ENCODE results near the gene IFT22. TPM values are rescaled to one million over a fixed set of nuclear protein-coding genes. Genes with fewer than 3 reads are reported as not detected.
A peak's percentile ranks its signal among the peaks of the same experiment; 100 is the strongest.

The IFT22 gene
- total RNA-seq, 1 donor from 2014 or later = 32.0 TPM

DNA sequence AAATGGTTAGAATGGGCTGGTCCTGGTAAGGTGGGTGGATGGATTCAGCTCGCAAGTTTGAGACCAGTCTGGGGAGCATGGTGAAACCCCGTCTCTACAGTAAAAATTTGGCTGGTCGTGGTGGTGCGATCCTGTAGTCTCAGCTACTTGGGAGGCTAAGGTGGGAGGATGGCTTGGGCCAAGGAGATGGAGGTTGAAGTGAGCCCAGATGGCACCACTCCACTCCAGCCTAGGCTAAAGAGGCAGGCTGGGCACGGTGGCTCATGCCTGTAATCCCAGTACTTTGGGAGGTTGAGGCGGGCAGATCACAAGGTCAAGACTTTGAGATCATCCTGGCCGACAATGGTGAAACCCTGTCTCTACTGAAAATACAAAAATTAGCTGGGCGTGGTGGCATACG lies 15.3 kb downstream of the IFT22 start:
- Histone ChIP-seq H3K4me3 (no peak overlapping the region), H3K36me3 (peaks cover 6% of the 10 kb centered on the region), H3K4me1 (peaks cover 19% of the 10 kb centered on the region), H3K27ac (replicated peaks) (no peak overlapping the region), H3K9me3 (replicated peaks) (peaks cover 40% of the 10 kb centered on the region), H3K27me3 (ENCODE audit: low read depth) (peaks cover 93% of the 10 kb centered on the region)
- DNase-seq = no peak
- TF ChIP-seq, protein P1, sequence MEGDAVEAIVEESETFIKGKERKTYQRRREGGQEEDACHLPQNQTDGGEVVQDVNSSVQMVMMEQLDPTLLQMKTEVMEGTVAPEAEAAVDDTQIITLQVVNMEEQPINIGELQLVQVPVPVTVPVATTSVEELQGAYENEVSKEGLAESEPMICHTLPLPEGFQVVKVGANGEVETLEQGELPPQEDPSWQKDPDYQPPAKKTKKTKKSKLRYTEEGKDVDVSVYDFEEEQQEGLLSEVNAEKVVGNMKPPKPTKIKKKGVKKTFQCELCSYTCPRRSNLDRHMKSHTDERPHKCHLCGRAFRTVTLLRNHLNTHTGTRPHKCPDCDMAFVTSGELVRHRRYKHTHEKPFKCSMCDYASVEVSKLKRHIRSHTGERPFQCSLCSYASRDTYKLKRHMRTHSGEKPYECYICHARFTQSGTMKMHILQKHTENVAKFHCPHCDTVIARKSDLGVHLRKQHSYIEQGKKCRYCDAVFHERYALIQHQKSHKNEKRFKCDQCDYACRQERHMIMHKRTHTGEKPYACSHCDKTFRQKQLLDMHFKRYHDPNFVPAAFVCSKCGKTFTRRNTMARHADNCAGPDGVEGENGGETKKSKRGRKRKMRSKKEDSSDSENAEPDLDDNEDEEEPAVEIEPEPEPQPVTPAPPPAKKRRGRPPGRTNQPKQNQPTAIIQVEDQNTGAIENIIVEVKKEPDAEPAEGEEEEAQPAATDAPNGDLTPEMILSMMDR (IDR thresholded peaks at IDR 0.05; ENCODE audit: borderline replicate concordance) = no peak
- intact Hi-C loops (cut with micrococcal nuclease) = no loop called here

DNA sequence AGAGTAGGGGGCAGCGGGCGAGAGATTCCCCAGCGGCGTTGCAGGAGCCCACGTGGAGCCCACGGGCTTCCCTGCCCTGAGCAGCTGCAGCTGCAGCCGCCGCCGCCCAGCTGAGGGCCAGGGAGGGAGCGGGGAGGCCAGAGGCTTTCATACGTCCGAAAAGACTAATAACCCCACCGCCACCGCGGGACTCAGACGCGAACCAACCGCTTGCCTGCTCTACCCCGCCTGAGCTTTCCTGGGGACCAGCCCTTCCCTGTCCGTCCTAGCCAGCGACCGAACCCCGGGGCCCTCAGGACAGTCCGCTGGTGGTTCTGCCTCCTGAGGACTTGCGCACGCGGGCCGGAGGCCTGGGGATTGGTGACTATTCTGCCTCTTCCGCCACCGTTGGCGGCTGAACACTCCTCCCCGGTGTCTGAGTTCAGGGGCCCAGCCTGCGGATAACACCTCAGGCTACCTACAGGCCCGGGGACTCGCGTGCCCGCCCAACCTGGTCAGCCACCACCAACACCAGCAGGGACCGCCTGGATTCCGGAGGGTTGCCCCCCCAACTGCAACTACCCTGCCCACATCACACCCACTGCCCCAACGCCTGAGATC lies 18.4 kb downstream of the IFT22 start:
- DNase-seq = no peak
- H3K4me3 ChIP-seq = peak overlapping the region; percentile 35
- peaks cover 40% of the 10 kb centered on the region for H3K9me3 ChIP-seq (replicated peaks)
- H3K27me3 ChIP-seq (ENCODE audit: low read depth) = peaks cover 100% of the 10 kb centered on the region
- no peak overlapping the region for H3K27ac ChIP-seq (replicated peaks)
- TF ChIP-seq, protein P1 (IDR thresholded peaks at IDR 0.05; ENCODE audit: borderline replicate concordance) = no peak
- intact Hi-C loops (cut with micrococcal nuclease) = no loop called here
- peaks cover 12% of the 10 kb centered on the region for H3K36me3 ChIP-seq
- peaks cover 13% of the 10 kb centered on the region for H3K4me1 ChIP-seq

DNA sequence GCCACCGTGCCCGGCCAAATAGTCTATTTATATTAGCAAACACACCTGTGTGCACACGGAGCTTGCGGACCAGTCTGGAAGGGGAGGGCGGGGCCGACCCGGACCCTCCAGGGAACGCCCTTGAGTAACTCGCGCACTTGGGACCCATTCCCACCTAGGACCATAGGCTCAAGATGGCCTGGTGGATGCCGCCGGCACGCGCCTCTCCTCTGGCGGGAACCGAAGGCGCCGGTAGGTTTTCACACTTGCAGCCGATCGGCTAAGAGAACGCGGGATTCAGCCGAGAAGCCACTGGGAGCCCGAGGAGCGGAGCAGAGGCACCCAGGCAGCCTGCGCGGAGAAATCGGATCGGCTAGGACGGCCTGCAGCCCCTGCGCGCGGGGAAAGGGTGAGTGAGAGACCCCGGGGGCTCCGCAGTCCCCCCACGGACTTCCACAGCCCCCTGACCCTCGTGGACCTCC lies 18.9 kb downstream of the IFT22 start:
- no peak for DNase-seq
- Histone ChIP-seq H3K4me1 (peaks cover 8% of the 10 kb centered on the region), H3K27ac (replicated peaks) (no peak overlapping the region), H3K36me3 (peaks cover 12% of the 10 kb centered on the region), H3K27me3 (ENCODE audit: low read depth) (peaks cover 100% of the 10 kb centered on the region), H3K9me3 (replicated peaks) (peaks cover 40% of the 10 kb centered on the region), H3K4me3 (peak overlapping the region; percentile 35)
- TF ChIP-seq, protein P1 (IDR thresholded peaks at IDR 0.05; ENCODE audit: borderline replicate concordance) = no peak
- intact Hi-C loops (cut with micrococcal nuclease) = no loop called here

DNA sequence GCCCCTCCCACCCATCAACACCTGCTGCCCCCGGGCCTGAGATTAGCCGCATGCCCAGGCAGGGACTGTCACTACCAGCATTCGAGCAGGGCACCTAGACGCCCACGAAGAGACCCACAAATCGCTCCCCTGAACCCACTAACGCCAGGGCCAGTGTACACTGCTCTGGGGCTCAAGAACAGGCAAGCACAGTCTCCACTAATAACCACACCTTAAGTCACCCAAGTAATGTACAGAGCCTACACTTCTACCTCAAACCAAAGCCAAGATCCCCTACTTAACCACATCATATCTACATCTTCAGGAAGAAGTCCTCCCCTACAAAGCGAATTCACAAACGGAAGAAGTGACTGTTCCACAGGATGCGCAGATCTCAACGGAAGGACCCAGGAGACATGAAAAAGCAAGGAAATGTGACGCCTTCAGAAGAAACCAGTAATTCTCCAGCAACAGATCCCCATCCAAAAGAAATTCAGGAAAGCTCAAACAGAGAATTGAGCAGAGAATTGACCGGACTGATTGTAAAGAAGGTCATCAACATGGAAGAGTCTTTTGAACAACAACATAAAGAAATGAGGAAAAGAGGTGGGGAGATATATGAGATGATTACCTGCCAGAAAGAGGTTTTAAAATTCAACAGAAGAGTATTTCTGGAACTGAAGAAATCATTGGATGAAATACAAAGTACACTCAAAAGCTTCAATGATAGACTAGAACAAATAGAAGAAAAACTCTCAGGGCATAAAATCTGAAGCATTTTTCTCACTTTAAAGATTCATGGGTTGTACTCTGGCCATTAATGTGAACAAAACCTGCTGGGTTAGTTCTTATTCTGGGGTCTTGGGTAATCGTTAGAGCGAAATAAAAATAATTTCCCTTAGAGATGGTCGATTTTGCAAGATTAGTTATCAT lies 20.9 kb downstream of the IFT22 start:
- H3K4me1 ChIP-seq = peaks cover 8% of the 10 kb centered on the region
- peaks cover 40% of the 10 kb centered on the region for H3K9me3 ChIP-seq (replicated peaks)
- H3K27me3 ChIP-seq (ENCODE audit: low read depth) = peaks cover 100% of the 10 kb centered on the region
- intact Hi-C loops (cut with micrococcal nuclease) = no loop called here
- no peak for DNase-seq
- H3K36me3 ChIP-seq = peaks cover 12% of the 10 kb centered on the region
- TF ChIP-seq, protein P1 (IDR thresholded peaks at IDR 0.05; ENCODE audit: borderline replicate concordance) = no peak
- H3K4me3 ChIP-seq = no peak overlapping the region
- no peak overlapping the region for H3K27ac ChIP-seq (replicated peaks)

DNA sequence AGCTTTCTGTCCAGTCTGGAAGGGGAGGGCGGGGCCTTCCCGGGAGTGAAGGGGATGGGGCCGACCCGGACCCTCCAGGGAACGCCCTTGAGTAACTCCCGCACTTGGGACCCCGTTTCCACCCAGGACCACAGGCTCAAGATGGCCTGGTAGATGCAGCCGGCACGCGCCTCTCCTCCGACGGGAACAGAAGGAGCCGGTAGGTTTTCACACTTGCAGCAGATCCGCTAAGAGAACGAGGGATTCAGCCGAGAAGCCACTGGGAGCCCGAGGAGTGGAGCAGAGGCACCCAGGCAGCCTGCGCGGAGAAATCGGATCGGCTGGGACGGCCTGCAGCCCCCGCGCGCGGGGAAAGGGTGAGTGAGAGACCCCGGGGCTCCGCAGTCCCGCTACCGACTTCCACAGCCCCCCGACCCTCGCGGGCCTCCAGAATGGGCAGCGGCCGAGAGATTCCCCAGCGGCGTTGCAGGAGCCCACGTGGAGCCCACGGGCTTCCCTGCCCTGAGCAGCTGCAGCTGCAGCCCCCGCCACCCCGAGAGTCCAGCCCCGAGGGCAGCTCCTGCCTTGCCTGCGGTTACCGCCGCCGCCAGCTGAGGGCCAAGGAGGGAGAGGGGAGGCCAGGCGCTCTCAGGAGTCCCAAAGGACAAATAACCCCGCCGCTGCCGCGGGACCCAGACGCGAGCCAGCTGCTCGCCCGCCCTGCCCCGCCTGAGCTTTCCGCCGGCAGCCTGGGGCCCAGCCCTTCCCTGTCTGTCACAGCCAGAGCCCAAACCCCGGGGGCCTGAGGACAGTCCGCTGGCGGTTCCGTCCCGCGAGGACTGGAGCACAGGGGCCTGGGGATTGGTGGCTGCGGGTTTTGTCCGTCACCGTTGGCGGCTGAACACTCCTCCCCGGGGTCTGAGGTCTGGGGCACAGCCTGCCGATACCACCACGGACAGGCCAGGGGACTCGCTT lies 21.8 kb downstream of the IFT22 start:
- peaks cover 100% of the 10 kb centered on the region for H3K27me3 ChIP-seq (ENCODE audit: low read depth)
- no peak overlapping the region for H3K27ac ChIP-seq (replicated peaks)
- H3K4me1 ChIP-seq = peaks cover 8% of the 10 kb centered on the region
- no peak overlapping the region for H3K4me3 ChIP-seq
- peaks cover 12% of the 10 kb centered on the region for H3K36me3 ChIP-seq
- intact Hi-C loops (cut with micrococcal nuclease) = no loop called here
- TF ChIP-seq, protein P1 (IDR thresholded peaks at IDR 0.05; ENCODE audit: borderline replicate concordance) = no peak
- no peak for DNase-seq
- H3K9me3 ChIP-seq (replicated peaks) = peaks cover 38% of the 10 kb centered on the region

Data from left ventricle myocardium inferior (tissue), 1 donor.